ENCODE measurements around the gene WNT16.

DNA sequence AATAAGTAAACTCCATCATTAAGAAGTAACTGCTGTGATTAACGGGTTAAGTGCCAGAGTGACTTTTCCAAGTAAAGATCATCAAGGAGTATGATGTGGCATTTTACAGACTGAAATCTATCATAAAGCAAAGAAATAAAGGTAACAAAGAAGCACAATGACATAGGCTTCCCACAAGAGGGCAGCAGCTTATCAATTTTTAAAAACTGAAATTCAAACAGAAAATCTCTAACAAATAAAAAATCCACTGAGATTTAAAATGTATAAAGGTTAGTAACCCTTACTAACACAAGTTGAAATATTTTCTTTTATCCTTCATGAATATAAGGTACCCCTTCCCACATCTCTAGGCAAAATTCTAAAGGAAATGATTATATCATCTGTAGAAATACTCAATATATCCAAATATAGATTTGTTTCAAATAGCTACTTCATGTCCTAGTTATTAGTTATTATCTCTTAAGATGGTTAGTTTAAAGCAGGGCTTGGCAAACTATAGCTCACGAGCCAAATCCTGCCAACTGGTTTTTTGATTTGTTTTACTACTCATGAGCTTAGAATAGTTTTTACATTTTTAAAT, 38.1 kb downstream of the WNT16 start:
- TF ChIP-seq, protein P1, sequence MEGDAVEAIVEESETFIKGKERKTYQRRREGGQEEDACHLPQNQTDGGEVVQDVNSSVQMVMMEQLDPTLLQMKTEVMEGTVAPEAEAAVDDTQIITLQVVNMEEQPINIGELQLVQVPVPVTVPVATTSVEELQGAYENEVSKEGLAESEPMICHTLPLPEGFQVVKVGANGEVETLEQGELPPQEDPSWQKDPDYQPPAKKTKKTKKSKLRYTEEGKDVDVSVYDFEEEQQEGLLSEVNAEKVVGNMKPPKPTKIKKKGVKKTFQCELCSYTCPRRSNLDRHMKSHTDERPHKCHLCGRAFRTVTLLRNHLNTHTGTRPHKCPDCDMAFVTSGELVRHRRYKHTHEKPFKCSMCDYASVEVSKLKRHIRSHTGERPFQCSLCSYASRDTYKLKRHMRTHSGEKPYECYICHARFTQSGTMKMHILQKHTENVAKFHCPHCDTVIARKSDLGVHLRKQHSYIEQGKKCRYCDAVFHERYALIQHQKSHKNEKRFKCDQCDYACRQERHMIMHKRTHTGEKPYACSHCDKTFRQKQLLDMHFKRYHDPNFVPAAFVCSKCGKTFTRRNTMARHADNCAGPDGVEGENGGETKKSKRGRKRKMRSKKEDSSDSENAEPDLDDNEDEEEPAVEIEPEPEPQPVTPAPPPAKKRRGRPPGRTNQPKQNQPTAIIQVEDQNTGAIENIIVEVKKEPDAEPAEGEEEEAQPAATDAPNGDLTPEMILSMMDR (IDR thresholded peaks at IDR 0.05): peak; percentile 59 to 89 (median 78)
- TF ChIP-seq POLR2A (IDR thresholded peaks at IDR 0.05): no peak

Data from adrenal gland (tissue), 5 donors.